GM12873 (cell line): ENCODE results near the gene CTU1.

ENCODE experiments used
- CTCF ChIP-seq: IDR thresholded peaks from 2 replicates; pipeline ENCODE4 v1.5.1; 2012; ENCODE audit warnings: low read depth, mild to moderate bottlenecking, moderate library complexity, low read length, control low read depth; ENCODE audit not compliant: insufficient read depth; ENCODE audit errors: missing control alignments

Gene CTU1

GRCh38 chr19:51145916-51146493 is 37.8 kb upstream of the CTU1 start:
- TF ChIP-seq CTCF: no peak

GRCh38 chr19:51144482-51145045 is 36.4 kb upstream of the CTU1 start:
- no peak for TF ChIP-seq CTCF

- no peak for TF ChIP-seq CTCF
Observed at GRCh38 chr19:51143486-51143885, 35.3 kb upstream of the CTU1 start.

GRCh38 chr19:51142119-51142518 is 33.9 kb upstream of the CTU1 start, which contains the start of gene SIGLEC7:
SIGLEC7 (plus strand) TSS chr19:51142301; CDS start chr19:51142370, 69 bp downstream.
- no peak for TF ChIP-seq CTCF

GRCh38 chr19:51141181-51141580 is 33.0 kb upstream of the CTU1 start:
- no peak for TF ChIP-seq CTCF

GRCh38 chr19:51140441-51140840 is 32.2 kb upstream of the CTU1 start:
- TF ChIP-seq CTCF: no peak

GRCh38 chr19:51139299-51140014 is 31.2 kb upstream of the CTU1 start:
- no peak for TF ChIP-seq CTCF
